A673 (cell line): ENCODE measurements around the gene ZBTB34.

ENCODE experiments used
- CTCF ChIP-seq: fragments of 300-800, 200-600 bp; sonication (generic); conservative IDR thresholded peaks from 2 replicates; pipeline ENCODE4 v1.5.1; 2017; ENCODE audit warnings: low read depth, mild to moderate bottlenecking, antibody characterized with exemption, low read length, moderate library complexity, mixed read lengths
- EZH2 ChIP-seq: fragments of 200-600 bp; sonication (generic); IDR thresholded peaks from 2 replicates; pipeline ENCODE4 v1.6.1; 2017; ENCODE audit warnings: borderline replicate concordance, low read depth, mild to moderate bottlenecking, mixed read lengths, antibody characterized with exemption, low read length; ENCODE audit not compliant: poor library complexity, severe bottlenecking

DNA sequence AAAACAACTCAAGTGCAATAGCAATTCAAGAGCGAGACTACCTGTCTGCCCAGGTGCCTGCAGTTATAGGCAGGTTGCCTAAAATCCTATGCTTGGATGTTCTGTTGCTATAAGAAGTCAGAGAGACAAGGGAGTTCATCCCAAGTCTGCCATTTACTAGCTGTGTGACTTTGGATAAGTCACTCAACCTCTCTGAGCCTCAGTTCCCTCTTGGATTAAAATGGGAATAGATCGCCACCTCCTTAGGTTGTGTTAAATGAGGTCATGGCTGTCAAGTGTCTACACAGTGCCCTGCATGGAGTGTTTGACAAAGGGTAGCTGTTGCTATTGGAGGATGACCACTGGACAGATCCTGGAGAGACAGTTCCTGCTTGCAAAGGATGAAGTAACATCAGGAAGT, 1.3 kb upstream of the ZBTB34 start:
- TF ChIP-seq CTCF (no peak), EZH2 (no peak)
